PC-3 (cell line): ENCODE results near the gene KCTD1.

Source experiments
- CTCF ChIP-seq: fragments of 300-600 bp; sonication (generic); conservative IDR thresholded peaks from 2 replicates; pipeline ENCODE4 v1.5.1; 2017; ENCODE audit warnings: antibody characterized with exemption, low read depth, mild to moderate bottlenecking, low read length
- EZH2 ChIP-seq: fragments of 300-600 bp; sonication (generic); IDR thresholded peaks from one replicate; pipeline ENCODE4 v1.6.1; 2017; ENCODE audit warnings: antibody characterized with exemption, mild to moderate bottlenecking, low read length; ENCODE audit not compliant: unreplicated experiment
- EZH2phosphoT487 ChIP-seq: fragments of 300-600 bp; sonication (generic); IDR thresholded peaks from 2 replicates; pipeline ENCODE4 v1.6.1; 2018; ENCODE audit warnings: mild to moderate bottlenecking, antibody characterized with exemption, low read length, borderline replicate concordance

- TF ChIP-seq CTCF (no peak), EZH2 (no peak), EZH2phosphoT487 (no peak)
Measured at GRCh38 chr18:26520974-26521373, 27.4 kb downstream of the KCTD1 start.
